Measurements from ENCODE around the gene RNF207.

The RNF207 gene

DNA sequence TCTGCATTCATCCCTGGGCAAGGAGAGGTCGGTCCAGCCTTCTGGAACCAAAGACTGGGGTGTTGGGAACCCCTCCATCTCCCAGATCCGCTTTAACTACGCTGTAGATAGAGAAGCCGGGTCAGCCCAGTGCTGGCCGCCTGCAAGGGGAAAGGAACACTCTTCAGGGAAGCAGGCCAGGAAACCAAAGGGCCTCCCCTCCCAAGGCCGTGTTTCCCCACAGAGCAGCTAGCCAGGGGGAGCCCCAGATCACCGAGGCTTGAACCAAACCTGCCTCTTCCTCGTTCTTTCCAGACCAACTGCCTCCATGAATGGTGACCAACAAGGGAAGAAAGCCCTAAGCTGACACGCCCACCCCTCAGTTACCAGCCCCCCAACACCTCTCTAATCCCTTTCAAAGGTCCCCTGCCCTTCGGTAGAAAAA is 24.6 kb upstream of the RNF207 start:
- Histone ChIP-seq H3K4me3 (replicated peaks; ENCODE audit: insufficient read depth, low read length) (no peak overlapping the region), H3K27ac (replicated peaks) (no peak overlapping the region), H3K27me3 (ENCODE audit: insufficient read depth, poor library complexity, severe bottlenecking) (peaks cover 31% of the 10 kb centered on the region)
- no peak for DNase-seq (ENCODE audit: low read depth in 1 of 2, low spot score in 1 of 2)
- TF ChIP-seq POLR2AphosphoS5 (IDR thresholded peaks at IDR 0.05; ENCODE audit: low read depth) (no peak), GABPA (IDR thresholded peaks at IDR 0.05; ENCODE audit: low read depth) (no peak), SPI1 (IDR thresholded peaks at IDR 0.05; ENCODE audit: borderline replicate concordance, low read depth) (no peak)
- TF ChIP-seq, protein P1, sequence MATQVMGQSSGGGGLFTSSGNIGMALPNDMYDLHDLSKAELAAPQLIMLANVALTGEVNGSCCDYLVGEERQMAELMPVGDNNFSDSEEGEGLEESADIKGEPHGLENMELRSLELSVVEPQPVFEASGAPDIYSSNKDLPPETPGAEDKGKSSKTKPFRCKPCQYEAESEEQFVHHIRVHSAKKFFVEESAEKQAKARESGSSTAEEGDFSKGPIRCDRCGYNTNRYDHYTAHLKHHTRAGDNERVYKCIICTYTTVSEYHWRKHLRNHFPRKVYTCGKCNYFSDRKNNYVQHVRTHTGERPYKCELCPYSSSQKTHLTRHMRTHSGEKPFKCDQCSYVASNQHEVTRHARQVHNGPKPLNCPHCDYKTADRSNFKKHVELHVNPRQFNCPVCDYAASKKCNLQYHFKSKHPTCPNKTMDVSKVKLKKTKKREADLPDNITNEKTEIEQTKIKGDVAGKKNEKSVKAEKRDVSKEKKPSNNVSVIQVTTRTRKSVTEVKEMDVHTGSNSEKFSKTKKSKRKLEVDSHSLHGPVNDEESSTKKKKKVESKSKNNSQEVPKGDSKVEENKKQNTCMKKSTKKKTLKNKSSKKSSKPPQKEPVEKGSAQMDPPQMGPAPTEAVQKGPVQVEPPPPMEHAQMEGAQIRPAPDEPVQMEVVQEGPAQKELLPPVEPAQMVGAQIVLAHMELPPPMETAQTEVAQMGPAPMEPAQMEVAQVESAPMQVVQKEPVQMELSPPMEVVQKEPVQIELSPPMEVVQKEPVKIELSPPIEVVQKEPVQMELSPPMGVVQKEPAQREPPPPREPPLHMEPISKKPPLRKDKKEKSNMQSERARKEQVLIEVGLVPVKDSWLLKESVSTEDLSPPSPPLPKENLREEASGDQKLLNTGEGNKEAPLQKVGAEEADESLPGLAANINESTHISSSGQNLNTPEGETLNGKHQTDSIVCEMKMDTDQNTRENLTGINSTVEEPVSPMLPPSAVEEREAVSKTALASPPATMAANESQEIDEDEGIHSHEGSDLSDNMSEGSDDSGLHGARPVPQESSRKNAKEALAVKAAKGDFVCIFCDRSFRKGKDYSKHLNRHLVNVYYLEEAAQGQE (IDR thresholded peaks at IDR 0.05; ENCODE audit: insufficient replicate concordance, low read depth) = no peak
- TF ChIP-seq, protein P2, sequence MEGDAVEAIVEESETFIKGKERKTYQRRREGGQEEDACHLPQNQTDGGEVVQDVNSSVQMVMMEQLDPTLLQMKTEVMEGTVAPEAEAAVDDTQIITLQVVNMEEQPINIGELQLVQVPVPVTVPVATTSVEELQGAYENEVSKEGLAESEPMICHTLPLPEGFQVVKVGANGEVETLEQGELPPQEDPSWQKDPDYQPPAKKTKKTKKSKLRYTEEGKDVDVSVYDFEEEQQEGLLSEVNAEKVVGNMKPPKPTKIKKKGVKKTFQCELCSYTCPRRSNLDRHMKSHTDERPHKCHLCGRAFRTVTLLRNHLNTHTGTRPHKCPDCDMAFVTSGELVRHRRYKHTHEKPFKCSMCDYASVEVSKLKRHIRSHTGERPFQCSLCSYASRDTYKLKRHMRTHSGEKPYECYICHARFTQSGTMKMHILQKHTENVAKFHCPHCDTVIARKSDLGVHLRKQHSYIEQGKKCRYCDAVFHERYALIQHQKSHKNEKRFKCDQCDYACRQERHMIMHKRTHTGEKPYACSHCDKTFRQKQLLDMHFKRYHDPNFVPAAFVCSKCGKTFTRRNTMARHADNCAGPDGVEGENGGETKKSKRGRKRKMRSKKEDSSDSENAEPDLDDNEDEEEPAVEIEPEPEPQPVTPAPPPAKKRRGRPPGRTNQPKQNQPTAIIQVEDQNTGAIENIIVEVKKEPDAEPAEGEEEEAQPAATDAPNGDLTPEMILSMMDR (IDR thresholded peaks at IDR 0.05; ENCODE audit: insufficient read depth, low read length) = no peak

DNA sequence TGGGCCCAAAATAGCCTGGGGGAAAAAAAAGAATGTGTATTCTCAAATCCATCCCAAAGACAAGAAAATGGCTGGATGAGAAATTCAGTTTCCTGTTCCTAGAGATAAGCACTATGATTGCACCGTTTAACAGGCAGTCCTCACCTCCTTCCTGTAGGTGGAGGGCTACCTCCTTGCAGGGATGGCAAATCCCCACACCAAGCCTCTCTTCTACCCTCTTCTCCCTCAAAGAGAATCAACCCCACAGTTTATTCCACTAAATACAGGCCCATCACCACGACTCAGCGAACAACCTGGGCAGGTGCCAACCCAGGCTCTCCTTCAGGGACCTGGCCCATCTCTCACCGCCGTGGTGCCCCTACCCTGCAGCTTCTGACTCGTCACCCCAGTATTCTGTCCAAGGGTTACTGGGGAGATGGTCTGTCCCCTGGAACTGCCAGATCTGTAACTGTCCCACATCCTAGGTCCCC is 22.4 kb upstream of the RNF207 start:
- no peak for DNase-seq (ENCODE audit: low read depth in 1 of 2, low spot score in 1 of 2)
- TF ChIP-seq, protein P2 (IDR thresholded peaks at IDR 0.05; ENCODE audit: insufficient read depth, low read length) = no peak
- TF ChIP-seq, protein P1 (IDR thresholded peaks at IDR 0.05; ENCODE audit: insufficient replicate concordance, low read depth) = no peak
- TF ChIP-seq SPI1 (IDR thresholded peaks at IDR 0.05; ENCODE audit: borderline replicate concordance, low read depth) = no peak
- no peak for TF ChIP-seq POLR2AphosphoS5 (IDR thresholded peaks at IDR 0.05; ENCODE audit: low read depth)
- no peak for TF ChIP-seq GABPA (IDR thresholded peaks at IDR 0.05; ENCODE audit: low read depth)
- no peak overlapping the region for H3K27ac ChIP-seq (replicated peaks)
- H3K27me3 ChIP-seq (ENCODE audit: insufficient read depth, poor library complexity, severe bottlenecking) = peaks cover 18% of the 10 kb centered on the region
- no peak overlapping the region for H3K4me3 ChIP-seq (replicated peaks; ENCODE audit: insufficient read depth, low read length)

DNA sequence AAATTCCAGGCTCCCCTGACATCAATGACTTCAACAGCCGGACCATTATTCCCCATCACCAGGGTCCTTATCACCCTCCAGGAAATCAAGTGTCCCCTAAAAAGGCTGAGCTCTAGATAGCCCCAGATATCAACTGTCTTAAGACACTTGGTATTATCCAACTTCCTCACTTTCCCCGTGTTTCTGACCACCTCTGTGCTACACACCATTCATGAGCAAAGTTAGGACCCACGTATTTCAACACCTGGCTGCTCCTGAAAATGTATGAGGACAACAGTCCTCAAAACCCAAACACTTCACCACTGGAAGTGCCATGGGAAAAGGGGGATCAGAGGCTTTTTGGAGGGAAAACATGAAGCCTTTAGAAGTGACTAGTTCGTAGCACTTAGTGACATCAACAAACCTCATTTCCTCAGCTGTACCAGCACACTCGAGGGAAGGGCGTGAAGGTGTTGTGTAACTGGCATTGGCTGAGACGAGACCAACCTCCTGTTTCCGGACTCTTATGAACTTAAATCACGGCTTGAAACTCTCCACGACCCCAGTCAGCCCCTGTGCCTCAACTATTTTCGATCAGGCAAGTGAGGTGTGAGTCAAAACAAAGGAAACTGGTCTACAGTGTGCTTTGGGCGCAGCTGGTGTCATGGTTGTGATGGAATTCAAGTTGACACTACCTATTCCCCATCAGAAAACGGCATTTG is 21.7 kb upstream of the RNF207 start:
- Histone ChIP-seq H3K27me3 (ENCODE audit: insufficient read depth, poor library complexity, severe bottlenecking) (peaks cover 12% of the 10 kb centered on the region), H3K27ac (replicated peaks) (no peak overlapping the region), H3K4me3 (replicated peaks; ENCODE audit: insufficient read depth, low read length) (no peak overlapping the region)
- peak in 1 of 2 experiments; percentile 49 for DNase-seq (ENCODE audit: low read depth in 1 of 2, low spot score in 1 of 2)
- TF ChIP-seq GABPA (IDR thresholded peaks at IDR 0.05; ENCODE audit: low read depth) = no peak
- TF ChIP-seq POLR2AphosphoS5 (IDR thresholded peaks at IDR 0.05; ENCODE audit: low read depth) = peak; percentile 91
- TF ChIP-seq, protein P1 (IDR thresholded peaks at IDR 0.05; ENCODE audit: insufficient replicate concordance, low read depth) = no peak
